ENCODE results near the gene ANO1. TPM values are rescaled to one million over a fixed set of nuclear protein-coding genes. Genes with fewer than 3 reads are reported as not detected.

The ANO1 gene
- polyA plus RNA-seq, 3 donors, result not detected

GRCh38 chr11:70131606-70132190, 53.6 kb downstream of the ANO1 start:
- no peaks in the 10 kb centered on the region for H3K36me3 Mint-ChIP-seq
- intact Hi-C loops (cut with micrococcal nuclease), result no loop called here
- WGBS (ENCODE audit: insufficient coverage), result 91% methylated on average over 18 of the region's 19 CpGs
- Histone ChIP-seq H2AFZ (ENCODE audit: insufficient read depth, low read depth, low read length, poor library complexity, severe bottlenecking) (no peak overlapping the region), H3K27me3 (ENCODE audit: control insufficient read depth in 2 of 2, insufficient read depth in 2 of 2, low read length in 2 of 2) (no peaks in the 10 kb centered on the region), H3K4me1 (ENCODE audit: control insufficient read depth in 1 of 2, insufficient read depth in 2 of 2, low read length in 2 of 2) (no peaks in the 10 kb centered on the region), H4K20me1 (ENCODE audit: insufficient read depth, low read length) (no peaks in the 10 kb centered on the region), H3K9ac (ENCODE audit: insufficient read depth, low read length, poor library complexity, severe bottlenecking) (no peak overlapping the region), H3K9me3 (replicated peaks in 1 of 2; ENCODE audit: control insufficient read depth in 1 of 2, insufficient read depth in 1 of 2, low read length in 2 of 2) (no peaks in the 10 kb centered on the region), H3K27ac (ENCODE audit: low read depth in 1 of 2, low read length in 2 of 2) (no peak overlapping the region), H3K79me2 (ENCODE audit: insufficient read depth, low read length) (no peaks in the 10 kb centered on the region), H3K36me3 (replicated peaks in 1 of 2; ENCODE audit: control insufficient read depth in 1 of 2, insufficient read depth in 2 of 2, low read length in 2 of 2) (no peaks in the 10 kb centered on the region), H3K4me3 (replicated peaks in 1 of 3; ENCODE audit: low read depth in 2 of 3, low read length in 3 of 3) (no peak overlapping the region), H3K4me2 (replicated peaks; ENCODE audit: extremely low read depth, low read length, poor library complexity, severe bottlenecking) (no peak overlapping the region)
- no peak overlapping the region for H3K4me3 Mint-ChIP-seq
- no peak overlapping the region for H3K27ac Mint-ChIP-seq
- TF ChIP-seq CTCF (IDR thresholded peaks at IDR 0.05), result no peak
- peaks cover 7 to 8% (median 8%) of the 10 kb centered on the region in 3 donors for H3K27me3 Mint-ChIP-seq (ENCODE audit: low read depth in 3 of 3)
- H3K4me1 Mint-ChIP-seq, result no peaks in the 10 kb centered on the region
- no peak for DNase-seq
- no peaks in the 10 kb centered on the region for H3K9me3 Mint-ChIP-seq

GRCh38 chr11:70132641-70133040, 54.5 kb downstream of the ANO1 start:
- H3K79me2 ChIP-seq (ENCODE audit: insufficient read depth, low read length), result no peaks in the 10 kb centered on the region
- H3K4me1 Mint-ChIP-seq, result no peaks in the 10 kb centered on the region
- H3K36me3 ChIP-seq (replicated peaks in 1 of 2; ENCODE audit: control insufficient read depth in 1 of 2, insufficient read depth in 2 of 2, low read length in 2 of 2), result no peaks in the 10 kb centered on the region
- TF ChIP-seq CTCF (IDR thresholded peaks at IDR 0.05), result no peak
- DNase-seq, result no peak
- no peak overlapping the region for H3K27ac Mint-ChIP-seq
- no peaks in the 10 kb centered on the region for H4K20me1 ChIP-seq (ENCODE audit: insufficient read depth, low read length)
- H3K4me2 ChIP-seq (replicated peaks; ENCODE audit: extremely low read depth, low read length, poor library complexity, severe bottlenecking), result no peak overlapping the region
- H3K9ac ChIP-seq (ENCODE audit: insufficient read depth, low read length, poor library complexity, severe bottlenecking), result no peak overlapping the region
- no peak overlapping the region for H3K4me3 ChIP-seq (replicated peaks in 1 of 3; ENCODE audit: low read depth in 2 of 3, low read length in 3 of 3)
- 90% methylated on average over 1 of the region's 6 CpGs for WGBS (ENCODE audit: insufficient coverage)
- peaks cover 5 to 8% (median 7%) of the 10 kb centered on the region in 3 donors for H3K27me3 Mint-ChIP-seq (ENCODE audit: low read depth in 3 of 3)
- H3K36me3 Mint-ChIP-seq, result no peaks in the 10 kb centered on the region
- H3K4me3 Mint-ChIP-seq, result no peak overlapping the region
- H2AFZ ChIP-seq (ENCODE audit: insufficient read depth, low read depth, low read length, poor library complexity, severe bottlenecking), result no peak overlapping the region
- intact Hi-C loops (cut with micrococcal nuclease), result no loop called here
- H3K4me1 ChIP-seq (ENCODE audit: control insufficient read depth in 1 of 2, insufficient read depth in 2 of 2, low read length in 2 of 2), result no peaks in the 10 kb centered on the region
- H3K9me3 ChIP-seq (replicated peaks in 1 of 2; ENCODE audit: control insufficient read depth in 1 of 2, insufficient read depth in 1 of 2, low read length in 2 of 2), result no peaks in the 10 kb centered on the region
- H3K9me3 Mint-ChIP-seq, result no peaks in the 10 kb centered on the region
- H3K27me3 ChIP-seq (ENCODE audit: control insufficient read depth in 2 of 2, insufficient read depth in 2 of 2, low read length in 2 of 2), result no peaks in the 10 kb centered on the region
- no peak overlapping the region for H3K27ac ChIP-seq (ENCODE audit: low read depth in 1 of 2, low read length in 2 of 2)
